Stimulated activated CD8-positive, alpha-beta memory T cell treated with anti-CD3 and anti-CD28 coated beads, Interleukin-4, amount 100 ng/mL, for 1 hour (primary cell): ENCODE measurements around the gene PRKCZ.
"Not testable (repeated sequence)": the region's sequence is repeated elsewhere in the genome, so short reads cannot be mapped to it uniquely, and the experiment has no call there.

Experiments used
- DNase-seq, 2 donors: peaks; one replicate each; pipeline ENCODE4 v3.0.0-alpha.2; 2020; ENCODE audit warnings: low read depth in 2 of 2, low spot score in 1 of 2

The PRKCZ gene

DNA sequence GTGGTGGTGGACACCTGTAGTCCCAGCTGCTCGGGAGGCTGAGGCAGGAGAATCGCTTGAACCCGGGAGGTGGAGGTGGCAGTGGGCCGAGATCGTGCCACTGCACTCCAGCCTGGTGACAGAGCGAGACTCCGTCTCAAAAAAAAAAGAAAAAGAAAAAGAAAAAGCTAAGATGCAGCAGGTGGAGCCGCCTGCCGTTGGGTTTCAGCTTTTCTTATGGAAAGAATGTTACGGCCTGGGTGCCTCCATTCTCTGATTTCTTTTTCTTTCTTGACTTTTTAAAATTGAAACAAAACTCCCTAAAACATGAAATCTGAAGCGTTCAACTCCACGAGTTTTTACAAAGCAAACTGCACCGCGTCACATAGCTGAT, 64.4 kb downstream of the PRKCZ start:
- not testable (repeated sequence) for DNase-seq

GRCh38 chr1:2115008-2115641, 64.9 kb downstream of the PRKCZ start:
- DNase-seq, result no peak

- DNase-seq, result no peak
Measured at GRCh38 chr1:2115702-2116341, 65.6 kb downstream of the PRKCZ start.

DNA sequence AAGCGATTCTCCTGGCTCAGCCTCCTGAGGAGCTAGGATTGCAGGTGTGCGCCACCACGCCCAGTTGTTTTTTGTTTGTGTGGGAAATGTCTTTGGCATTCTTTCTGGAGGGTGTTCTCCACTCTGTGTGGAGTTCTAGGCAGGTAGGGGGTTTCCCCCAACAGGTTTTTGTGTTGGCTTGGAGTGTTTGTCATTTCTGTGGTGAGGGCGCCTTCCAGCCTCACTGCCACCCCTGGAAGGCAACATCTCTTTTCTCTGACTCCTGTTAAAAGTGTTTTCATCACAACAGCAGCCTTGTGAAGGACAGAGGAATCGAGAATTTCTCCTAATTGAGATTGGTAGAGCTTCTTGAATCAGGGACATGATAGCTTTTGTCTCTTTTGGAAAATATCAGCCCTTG, 69.7 kb downstream of the PRKCZ start:
- no peak for DNase-seq

- DNase-seq, result no peak
Measured at GRCh38 chr1:2121101-2121691, 71.0 kb downstream of the PRKCZ start.

DNA sequence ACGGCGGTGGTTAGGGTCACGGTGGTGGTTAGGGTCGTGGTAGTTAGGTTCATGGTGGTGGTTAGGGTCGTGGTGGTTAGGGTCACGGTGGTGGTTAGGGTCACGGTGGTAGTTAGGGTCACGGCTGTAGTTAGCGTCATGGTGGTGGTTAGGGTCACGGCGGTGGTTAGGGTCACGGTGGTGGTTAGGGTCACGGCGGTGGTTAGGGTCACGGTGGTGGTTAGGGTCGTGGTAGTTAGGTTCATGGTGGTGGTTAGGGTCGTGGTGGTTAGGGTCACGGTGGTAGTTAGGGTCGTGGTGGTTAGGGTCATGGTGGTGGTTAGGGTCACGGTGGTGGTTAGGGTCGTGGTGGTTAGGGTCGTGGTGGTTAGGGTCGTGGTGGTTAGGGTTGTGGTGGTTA, 71.6 kb downstream of the PRKCZ start:
- DNase-seq, result not testable (repeated sequence)

GRCh38 chr1:2124446-2125198, 74.4 kb downstream of the PRKCZ start:
- DNase-seq, result no peak

DNA sequence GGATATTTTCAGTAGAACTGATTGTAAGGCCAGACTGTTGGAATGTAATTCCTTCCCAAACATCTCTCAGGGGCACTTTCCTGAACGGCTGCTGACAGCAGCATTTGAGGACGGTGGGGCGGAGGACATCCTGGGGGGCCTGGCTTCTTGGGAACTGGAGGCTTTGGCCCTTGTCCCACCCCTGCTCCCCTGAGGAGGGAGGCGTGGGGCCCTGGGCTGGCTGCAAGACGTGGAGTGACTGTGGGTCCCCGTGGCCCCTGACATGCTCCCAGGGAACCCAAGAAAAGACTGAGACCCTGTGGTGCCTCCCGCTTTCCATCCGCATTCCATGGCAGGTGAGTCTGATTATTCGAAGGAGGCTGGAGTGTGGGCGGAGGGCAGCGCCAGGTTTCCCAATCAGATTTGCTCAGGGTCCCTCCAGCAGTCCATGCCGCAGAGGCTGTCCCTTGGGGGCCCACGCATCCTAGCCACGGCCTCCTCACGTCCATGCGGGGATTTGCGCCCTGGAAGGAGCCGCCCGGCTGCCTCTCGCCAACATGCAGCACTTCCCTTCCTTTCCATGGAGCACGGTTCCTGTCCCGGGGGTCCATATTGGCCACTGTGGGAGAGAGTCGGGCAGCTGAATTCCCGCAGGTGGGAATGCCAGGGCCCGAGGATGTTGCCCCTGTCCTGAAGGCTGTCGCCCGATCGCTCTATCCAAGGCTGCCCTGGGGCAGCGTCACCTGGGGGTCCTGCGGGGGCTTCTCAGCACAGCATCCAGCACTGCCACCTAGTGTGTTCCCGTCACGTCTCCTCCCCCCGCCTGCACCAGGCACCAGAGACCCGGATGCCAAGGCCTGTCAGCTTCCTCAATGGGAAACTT, 75.4 kb downstream of the PRKCZ start:
- no peak for DNase-seq

GRCh38 chr1:2126331-2127186, 76.3 kb downstream of the PRKCZ start:
- no peak for DNase-seq

DNA sequence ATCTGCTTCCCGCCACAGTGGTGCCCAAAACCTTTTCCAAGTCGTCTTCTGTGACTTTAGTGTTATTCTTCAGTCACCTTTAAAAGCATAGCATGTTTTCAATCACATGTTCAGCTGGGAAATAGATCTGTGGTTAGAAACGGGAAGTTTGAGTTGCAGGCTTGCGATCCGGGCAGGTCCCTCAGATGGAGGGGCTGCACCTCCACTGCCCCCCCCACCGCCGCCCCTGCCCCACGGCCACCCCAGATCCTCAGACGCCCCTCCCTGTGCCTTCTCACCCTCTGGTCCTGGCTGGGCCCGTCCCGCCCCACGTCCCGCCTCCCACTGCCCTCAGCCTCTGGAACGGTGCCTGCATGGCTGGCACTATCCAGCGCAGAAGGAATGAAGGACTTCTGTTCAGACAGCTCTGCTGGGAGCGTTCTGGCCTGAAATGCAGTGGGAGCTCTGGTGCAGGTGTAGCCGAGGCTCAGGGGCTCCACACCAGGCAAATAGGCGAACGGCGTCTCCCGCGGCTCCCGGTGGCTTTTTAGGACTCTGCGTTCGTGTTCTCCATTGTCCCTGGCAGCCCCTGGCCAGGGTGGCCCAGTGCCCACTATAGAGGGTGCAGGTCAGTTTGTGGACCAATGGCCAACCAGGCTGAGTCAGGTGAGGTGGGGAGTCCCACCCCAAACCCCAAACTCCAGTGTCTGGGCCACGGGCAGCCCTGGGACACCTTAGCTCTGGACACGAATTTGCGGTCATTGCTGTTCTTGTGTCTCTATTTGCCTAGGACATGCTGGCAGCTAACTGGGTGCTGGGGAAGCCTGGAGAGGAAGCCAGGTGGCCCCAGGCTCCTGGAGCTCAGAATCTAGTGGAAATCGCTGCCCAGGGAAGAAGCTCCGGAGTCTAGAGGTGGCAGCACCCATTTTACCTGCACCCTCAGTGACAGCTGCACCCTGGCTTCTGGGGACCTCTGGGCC, 77.3 kb downstream of the PRKCZ start:
- DNase-seq, result no peak

DNA sequence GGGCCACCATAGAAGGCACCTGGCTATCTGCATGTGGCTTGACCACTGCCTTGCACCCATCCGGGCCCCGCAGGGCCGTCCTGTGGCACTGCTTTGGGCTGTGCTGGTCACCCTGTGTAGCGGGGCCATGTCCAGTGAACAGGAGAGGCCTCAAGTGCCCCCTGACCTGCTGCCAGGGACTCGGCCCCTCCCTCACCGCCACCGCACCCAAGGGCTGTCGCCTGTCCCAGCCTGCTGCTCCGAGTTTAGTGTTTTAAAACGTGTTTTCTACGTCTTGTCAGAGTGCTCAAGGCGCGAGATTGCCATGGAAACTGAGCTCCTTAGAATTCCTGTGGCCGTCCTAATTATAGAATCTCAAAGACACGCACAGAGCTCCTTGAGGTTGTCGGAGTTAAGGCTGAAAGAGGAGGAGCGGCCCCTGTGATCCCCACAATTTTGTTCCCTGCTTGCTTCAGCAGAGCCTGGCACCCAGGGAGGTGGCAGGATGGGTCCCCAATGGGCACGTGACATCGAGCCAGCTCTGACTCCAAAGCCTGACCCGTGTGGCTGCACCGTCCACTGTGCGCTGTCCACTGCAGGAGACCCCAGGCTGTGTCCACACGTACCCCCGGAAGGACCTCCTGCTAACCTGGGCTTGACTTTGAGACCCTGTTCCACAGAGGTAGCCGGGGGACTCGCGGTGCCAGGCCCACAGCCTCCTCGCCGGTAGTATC, 78.1 kb downstream of the PRKCZ start:
- no peak for DNase-seq

DNA sequence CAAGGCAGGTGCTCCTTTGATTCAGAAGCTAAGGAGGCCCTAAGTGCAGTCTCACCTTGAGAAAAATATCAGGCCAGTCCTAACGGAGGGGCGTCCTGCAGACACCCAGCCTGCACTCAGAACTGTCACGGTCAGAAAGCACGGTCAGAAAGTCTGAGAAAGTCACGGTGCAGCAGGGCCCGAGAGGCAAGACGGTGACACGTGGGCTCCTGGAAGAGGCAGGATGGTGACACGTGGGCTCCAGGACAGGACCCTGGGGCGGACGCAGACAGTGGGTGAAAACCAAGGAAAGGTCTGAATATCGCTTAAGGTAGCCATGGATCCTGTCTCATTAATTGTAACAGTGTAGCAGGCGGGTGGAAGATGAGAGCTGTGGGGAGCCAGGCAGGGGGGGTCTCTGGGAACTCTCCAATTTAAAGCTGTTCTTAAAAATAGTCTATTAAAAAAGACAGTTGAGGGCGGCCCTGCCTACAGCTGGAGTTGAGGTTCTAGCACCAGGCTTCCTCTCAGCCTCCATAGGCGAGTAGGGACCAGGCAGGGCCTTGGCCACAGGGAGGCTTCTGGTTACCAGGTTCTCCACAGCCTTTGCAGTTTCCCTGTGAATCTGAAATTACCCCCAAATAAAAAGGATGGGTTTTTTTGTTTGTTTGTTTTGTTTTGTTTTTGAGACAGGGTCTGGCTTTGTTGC, 79.2 kb downstream of the PRKCZ start:
- DNase-seq, result no peak

DNA sequence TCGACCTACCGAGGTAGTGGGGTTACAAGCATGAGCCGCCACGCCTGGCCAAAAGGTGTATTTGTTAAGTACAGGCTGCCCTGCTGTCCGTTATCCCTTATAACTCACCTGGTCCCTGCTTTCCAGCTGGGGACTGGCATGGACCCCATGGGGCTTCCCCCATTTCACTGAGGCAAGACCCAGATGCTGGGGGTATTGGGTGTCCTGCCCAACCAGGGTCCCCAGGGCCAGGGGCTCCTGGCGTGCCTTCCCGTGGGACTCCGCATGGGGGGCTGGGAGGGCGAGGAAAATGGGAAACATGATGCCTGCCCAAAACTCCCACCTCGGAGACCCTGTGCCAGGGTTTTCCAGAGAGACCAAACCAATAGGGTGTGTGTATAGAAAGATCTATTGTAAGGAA, 79.9 kb downstream of the PRKCZ start:
- DNase-seq, result no peak

DNA sequence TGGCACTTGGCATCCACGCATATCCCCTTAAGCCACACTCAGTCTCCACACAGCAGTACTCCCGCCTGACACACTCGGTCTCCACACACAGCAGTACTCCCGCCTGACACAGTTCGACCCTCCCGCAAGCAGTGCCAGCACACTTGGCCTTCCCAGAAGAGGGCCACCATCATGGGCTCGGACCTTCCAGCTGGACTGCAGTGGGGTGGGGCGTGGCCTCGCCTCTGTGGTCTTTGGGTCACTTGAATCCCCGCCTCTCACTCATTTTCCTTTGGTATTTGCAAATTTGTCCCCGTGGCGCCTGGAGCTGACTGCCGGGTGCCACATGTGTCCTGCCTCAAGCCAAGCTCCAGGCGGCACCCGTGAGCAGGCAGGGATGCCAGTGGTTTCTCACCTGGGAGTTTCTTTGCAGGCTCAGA, 80.7 kb downstream of the PRKCZ start:
- no peak for DNase-seq

- no peak for DNase-seq
Measured at GRCh38 chr1:2132222-2133038, 82.2 kb downstream of the PRKCZ start.

GRCh38 chr1:2133039-2133878, 83.0 kb downstream of the PRKCZ start:
- peak; percentile 91 for DNase-seq
